Keratinocyte (primary cell): ENCODE results near the gene ANXA2R. TPM values are rescaled to one million over a fixed set of nuclear protein-coding genes. Genes with fewer than 3 reads are reported as not detected.

ENCODE experiments used
- DNase-seq: peaks from one replicate; pipeline ENCODE4 v3.0.0-alpha.2; 2011; ENCODE audit warnings: low read depth, missing footprints, low spot score
- FAIRE-seq: peaks from 2 replicates; lab custom pipeline; 2011; peaks lifted over from hg19 to GRCh38; lab: Jason Lieb, UNC
- H2AFZ ChIP-seq: 2 replicates; pipeline ENCODE4 v1.6.0; 2012; ENCODE audit warnings: low read length, control low read depth, inconsistent platforms; ENCODE audit not compliant: control insufficient read depth
- H3K27ac ChIP-seq: 2 replicates; pipeline ENCODE4 v1.5.1; 2011; ENCODE audit warnings: low read length; ENCODE audit not compliant: control insufficient read depth, insufficient read depth
- H3K27me3 ChIP-seq: 3 replicates; pipeline ENCODE4 v1.6.0; 2011; ENCODE audit warnings: low read length; ENCODE audit not compliant: control insufficient read depth, insufficient read depth; ENCODE audit errors: extremely low read depth
- H3K36me3 ChIP-seq, 2 experiments: 2 replicates in 1 of 2; 3 replicates in 1 of 2; pipeline ENCODE4 v1.5.1; 2011; ENCODE audit warnings: low read length in 2 of 2, mild to moderate bottlenecking in 1 of 2; ENCODE audit not compliant: control insufficient read depth in 2 of 2, insufficient read depth in 2 of 2; ENCODE audit errors: extremely low read depth in 1 of 2
- H3K4me1 ChIP-seq: 3 replicates; pipeline ENCODE4 v1.5.1; 2011; ENCODE audit warnings: low read length; ENCODE audit not compliant: control insufficient read depth, insufficient read depth; ENCODE audit errors: extremely low read depth
- H3K4me2 ChIP-seq: 3 replicates; pipeline ENCODE4 v1.6.0; 2011; ENCODE audit warnings: low read depth, low read length; ENCODE audit not compliant: control insufficient read depth, insufficient read depth; ENCODE audit errors: extremely low read depth
- H3K4me3 ChIP-seq, 3 experiments: fragments of 200-600 bp in 1 of 3; sonication (generic) in 1 of 3; 2 replicates in 2 of 3; 3 replicates in 1 of 3; pipeline ENCODE4 v1.5.1; 2011 to 2016; ENCODE audit warnings: low read length in 3 of 3, mild to moderate bottlenecking in 3 of 3, control low read depth in 2 of 3, inconsistent platforms in 1 of 3, low read depth in 1 of 3, mixed read lengths in 1 of 3, mixed run types in 1 of 3, moderate library complexity in 1 of 3; ENCODE audit not compliant: control insufficient read depth in 2 of 3, insufficient read depth in 2 of 3; ENCODE audit errors: extremely low read depth in 1 of 3
- H3K79me2 ChIP-seq: 2 replicates; pipeline ENCODE4 v1.6.0; 2012; ENCODE audit warnings: low read length; ENCODE audit not compliant: control insufficient read depth, insufficient read depth
- H3K9ac ChIP-seq: 3 replicates; pipeline ENCODE4 v1.6.0; 2011; ENCODE audit warnings: low read length; ENCODE audit not compliant: control insufficient read depth, insufficient read depth; ENCODE audit errors: extremely low read depth
- H3K9me1 ChIP-seq: 3 replicates; pipeline ENCODE4 v1.6.0; 2011; ENCODE audit warnings: low read length; ENCODE audit not compliant: control insufficient read depth, insufficient read depth; ENCODE audit errors: extremely low read depth
- H3K9me3 ChIP-seq: 2 replicates; pipeline ENCODE4 v1.5.1; 2012; ENCODE audit warnings: low read depth, low read length; ENCODE audit not compliant: control insufficient read depth
- H4K20me1 ChIP-seq: 3 replicates; pipeline ENCODE4 v1.6.0; 2011; ENCODE audit warnings: low read length; ENCODE audit not compliant: control insufficient read depth, insufficient read depth; ENCODE audit errors: extremely low read depth
- EZH2 ChIP-seq: IDR thresholded peaks from one replicate; pipeline ENCODE4 v1.6.1; 2012; ENCODE audit warnings: inconsistent platforms, mild to moderate bottlenecking, low read length, moderate library complexity
- dilution Hi-C: fragments of 300-500 bp; cut with MboI; formaldehyde crosslinking; loops from one replicate; pipeline ENCODE4 v1.7.0; 2020; ENCODE audit warnings: low sequenced_read_pairs; ENCODE audit not compliant: extremely low pct_ligation_motif_present
- polyA plus RNA-seq, 5 experiments: library from polyadenylated mRNA; depleted of rRNA in 3 of 5; stranded (reverse) in 3 of 5; stranded (forward) in 1 of 5; unstranded in 1 of 5; fragments of >200 nt; gene quantifications; 1 replicate in 1 of 5; 2 replicates in 3 of 5; 3 replicates in 1 of 5; pipeline versions ENCODE4 v1.2.1 to v1.2.3, GENCODE V29; 2011 to 2012; ENCODE audit warnings: missing spikeins in 2 of 5, low read depth in 1 of 5, low replicate concordance in 1 of 5
- TF ChIP-seq, protein P1 (sequence below), 3 experiments: IDR thresholded peaks in 1 of 3; conservative IDR thresholded peaks in 1 of 3; optimal IDR thresholded peaks in 1 of 3; 2 replicates in 2 of 3; 3 replicates in 1 of 3; pipeline versions ENCODE3 to v1.5.1; 2011; ENCODE audit warnings: low read length in 3 of 3, mild to moderate bottlenecking in 3 of 3, moderate library complexity in 2 of 3, control low read depth in 1 of 3, inconsistent platforms in 1 of 3; ENCODE audit not compliant: insufficient read depth in 2 of 3; ENCODE audit errors: extremely low read depth in 1 of 3

Gene ANXA2R
- polyA plus RNA-seq, 1 donor (not counting 4 experiments of a cell fraction or from before 2014, with no cell fraction given) = 0.17 TPM

DNA sequence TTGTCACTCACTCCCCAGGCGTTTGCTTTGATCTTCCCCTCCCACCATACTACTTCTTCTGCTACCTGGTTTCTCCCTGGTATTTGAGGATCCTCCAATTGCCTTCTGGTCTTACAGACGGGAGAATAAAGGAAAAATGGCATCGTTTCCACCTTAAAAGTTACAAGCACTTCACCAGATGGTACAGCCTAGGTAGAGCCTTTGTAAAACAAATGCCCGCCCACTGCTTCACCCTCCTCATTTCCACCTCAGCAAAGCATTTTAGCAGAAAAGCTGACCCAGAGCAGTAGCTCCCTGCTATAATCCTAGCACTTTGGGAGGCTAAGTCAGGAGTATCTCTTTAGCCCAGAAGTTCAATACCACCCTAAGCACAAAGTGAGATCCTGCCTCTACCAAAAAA lies 5.1 kb upstream of the ANXA2R start:
- Histone ChIP-seq H3K9me3 (no peaks in the 10 kb centered on the region), H3K79me2 (no peaks in the 10 kb centered on the region), H3K27me3 (no peaks in the 10 kb centered on the region), H3K4me1 (peaks cover 5% of the 10 kb centered on the region), H3K4me2 (no peak overlapping the region), H3K27ac (no peak overlapping the region), H3K9ac (no peak overlapping the region), H3K36me3 (no peaks in the 10 kb centered on the region), H3K9me1 (no peaks in the 10 kb centered on the region), H4K20me1 (no peaks in the 10 kb centered on the region), H2AFZ (no peak overlapping the region), H3K4me3 (no peak overlapping the region)
- DNase-seq (no peak), FAIRE-seq (no peak)
- dilution Hi-C loops = no loop called here
- TF ChIP-seq, protein P1, sequence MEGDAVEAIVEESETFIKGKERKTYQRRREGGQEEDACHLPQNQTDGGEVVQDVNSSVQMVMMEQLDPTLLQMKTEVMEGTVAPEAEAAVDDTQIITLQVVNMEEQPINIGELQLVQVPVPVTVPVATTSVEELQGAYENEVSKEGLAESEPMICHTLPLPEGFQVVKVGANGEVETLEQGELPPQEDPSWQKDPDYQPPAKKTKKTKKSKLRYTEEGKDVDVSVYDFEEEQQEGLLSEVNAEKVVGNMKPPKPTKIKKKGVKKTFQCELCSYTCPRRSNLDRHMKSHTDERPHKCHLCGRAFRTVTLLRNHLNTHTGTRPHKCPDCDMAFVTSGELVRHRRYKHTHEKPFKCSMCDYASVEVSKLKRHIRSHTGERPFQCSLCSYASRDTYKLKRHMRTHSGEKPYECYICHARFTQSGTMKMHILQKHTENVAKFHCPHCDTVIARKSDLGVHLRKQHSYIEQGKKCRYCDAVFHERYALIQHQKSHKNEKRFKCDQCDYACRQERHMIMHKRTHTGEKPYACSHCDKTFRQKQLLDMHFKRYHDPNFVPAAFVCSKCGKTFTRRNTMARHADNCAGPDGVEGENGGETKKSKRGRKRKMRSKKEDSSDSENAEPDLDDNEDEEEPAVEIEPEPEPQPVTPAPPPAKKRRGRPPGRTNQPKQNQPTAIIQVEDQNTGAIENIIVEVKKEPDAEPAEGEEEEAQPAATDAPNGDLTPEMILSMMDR (optimal IDR thresholded peaks at IDR 0.05 in 1 of 3, IDR thresholded peaks at IDR 0.05 in 1 of 3, conservative IDR thresholded peaks at IDR 0.05 in 1 of 3; ENCODE audit: extremely low read depth in 1 of 3, insufficient read depth in 2 of 3, low read length in 3 of 3) = no peak
- no peak for TF ChIP-seq EZH2

DNA sequence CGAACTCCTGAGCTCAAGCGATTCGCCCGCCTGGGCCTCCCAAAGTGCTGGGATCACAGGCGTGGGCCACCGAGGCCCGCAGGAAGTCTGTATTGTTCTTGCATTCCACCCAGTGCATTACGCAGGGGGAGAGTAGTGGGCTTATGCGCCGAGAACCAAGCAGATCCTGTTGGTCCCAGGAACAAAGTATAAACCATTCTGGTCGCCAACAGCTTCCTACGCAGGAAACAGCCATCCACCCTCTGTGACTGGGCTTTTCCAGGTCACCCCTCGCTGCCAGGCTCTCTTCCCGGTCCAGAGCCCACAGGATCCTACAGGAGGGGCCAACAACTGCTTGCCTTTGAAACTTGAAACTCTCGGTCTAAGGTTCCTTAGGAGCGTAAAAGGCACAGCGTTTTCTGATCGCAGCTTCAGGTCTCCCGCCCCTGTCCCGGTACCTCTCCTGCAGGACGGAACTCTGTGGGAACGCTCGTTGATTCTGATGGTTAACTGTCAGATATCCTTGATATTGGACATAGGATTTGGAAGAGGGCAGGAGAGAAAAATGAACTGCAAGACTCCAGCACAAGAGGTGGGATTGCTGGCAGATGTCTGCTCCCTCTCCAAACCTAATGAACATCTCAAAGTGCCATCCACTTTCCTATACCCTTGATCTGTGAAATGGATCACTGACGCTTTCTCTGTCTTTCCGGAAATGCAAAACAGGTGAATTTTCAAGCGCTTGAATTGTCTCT lies 4.2 kb upstream of the ANXA2R start:
- H3K9me1 ChIP-seq = no peaks in the 10 kb centered on the region
- H3K27ac ChIP-seq = no peak overlapping the region
- H3K27me3 ChIP-seq = no peaks in the 10 kb centered on the region
- H3K9me3 ChIP-seq = no peaks in the 10 kb centered on the region
- H3K4me1 ChIP-seq = peaks cover 13% of the 10 kb centered on the region
- H2AFZ ChIP-seq = no peak overlapping the region
- no peak overlapping the region for H3K9ac ChIP-seq
- H3K79me2 ChIP-seq = no peaks in the 10 kb centered on the region
- no peaks in the 10 kb centered on the region for H4K20me1 ChIP-seq
- FAIRE-seq (no peak), DNase-seq (no peak)
- H3K4me2 ChIP-seq = no peak overlapping the region
- dilution Hi-C loops = no loop called here
- no peak for TF ChIP-seq EZH2
- TF ChIP-seq, protein P1 (optimal IDR thresholded peaks at IDR 0.05 in 1 of 3, IDR thresholded peaks at IDR 0.05 in 1 of 3, conservative IDR thresholded peaks at IDR 0.05 in 1 of 3; ENCODE audit: extremely low read depth in 1 of 3, insufficient read depth in 2 of 3, low read length in 3 of 3) = no peak
- no peaks in the 10 kb centered on the region for H3K36me3 ChIP-seq
- H3K4me3 ChIP-seq = no peak overlapping the region
